Ectodermal cell (in vitro differentiated cells): ENCODE data around the gene ROPN1.

ENCODE experiments used
- H3K27ac ChIP-seq: 2 replicates; pipeline ENCODE4 v1.7.0; 2013; ENCODE audit warnings: mild to moderate bottlenecking, low read depth, low read length; ENCODE audit not compliant: insufficient read depth, poor library complexity, severe bottlenecking
- H3K27me3 ChIP-seq: 2 replicates; pipeline ENCODE4 v1.7.0; 2013; ENCODE audit warnings: mild to moderate bottlenecking, low read length; ENCODE audit not compliant: insufficient read depth, control insufficient read depth, poor library complexity, severe bottlenecking
- H3K36me3 ChIP-seq: one replicate; pipeline ENCODE4 v1.7.0; 2013; ENCODE audit warnings: low read length; ENCODE audit not compliant: control insufficient read depth, insufficient read depth
- H3K4me1 ChIP-seq: one replicate; pipeline ENCODE4 v1.7.0; 2013; ENCODE audit warnings: low read length; ENCODE audit not compliant: control insufficient read depth, insufficient read depth
- H3K4me3 ChIP-seq: 2 replicates; pipeline ENCODE4 v1.7.0; 2013; ENCODE audit warnings: low read depth, low read length, control low read depth; ENCODE audit not compliant: insufficient read depth
- H3K9me3 ChIP-seq: 2 replicates; pipeline ENCODE4 v1.7.0; 2013; ENCODE audit warnings: mild to moderate bottlenecking, low read length, moderate library complexity; ENCODE audit not compliant: control insufficient read depth
- WGBS, 2 experiments: methylation state at CpG; one replicate each; pipeline ENCODE4 v1.1.7; 2013; ENCODE audit warnings: missing lambda C conversion rate in 2 of 2; 5-methylcytosine and 5-hydroxymethylcytosine counted together

ROPN1 gene

DNA sequence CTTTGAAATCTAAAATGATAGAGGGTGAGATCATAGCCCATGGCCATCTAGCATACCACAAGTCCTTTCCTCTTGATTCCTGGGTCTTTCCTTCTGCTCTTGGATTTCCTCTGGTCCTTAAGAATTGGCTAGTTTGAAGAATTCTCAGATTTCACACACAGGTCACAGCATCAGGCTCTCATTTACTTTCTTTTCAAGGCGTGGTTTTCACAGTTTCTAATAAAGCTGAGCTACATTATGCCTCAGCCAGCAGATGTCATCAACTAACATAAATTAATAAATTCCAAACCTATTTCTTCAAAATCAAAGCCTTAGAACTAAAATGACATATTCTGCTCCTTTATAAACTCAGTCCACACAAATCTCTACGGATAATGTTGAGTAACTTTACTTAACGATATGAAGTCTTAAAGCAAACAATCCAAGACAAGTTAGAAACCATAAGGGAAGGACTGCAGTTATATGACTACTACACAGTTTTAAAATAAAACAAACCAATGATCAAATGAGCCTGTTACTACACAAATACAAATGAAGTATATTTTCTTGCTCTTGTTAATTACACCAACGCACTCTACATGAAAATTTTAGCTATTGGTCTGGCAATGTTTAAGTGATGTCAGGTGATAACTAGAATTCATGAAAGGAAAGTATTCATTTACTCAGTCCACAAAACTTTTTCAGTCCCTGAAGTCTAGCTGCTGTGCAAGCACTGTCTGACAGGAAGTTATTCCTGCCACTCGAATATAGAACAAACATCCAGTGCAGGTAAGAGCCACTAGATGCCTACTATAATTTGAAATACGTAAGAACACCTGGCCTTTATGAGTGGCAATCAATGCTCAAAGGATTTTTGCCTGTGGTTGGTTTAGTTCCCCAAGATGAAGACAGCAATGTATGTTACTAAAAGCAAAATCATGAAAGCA, 40.1 kb downstream of the ROPN1 start:
- H3K36me3 ChIP-seq = peaks cover 32% of the 10 kb centered on the region
- WGBS, 2 experiments = 93 to 98% methylated on average over 5 to 6 of the region's 6 CpGs
- no peak overlapping the region for H3K27ac ChIP-seq
- no peaks in the 10 kb centered on the region for H3K9me3 ChIP-seq
- no peaks in the 10 kb centered on the region for H3K4me1 ChIP-seq
- no peaks in the 10 kb centered on the region for H3K27me3 ChIP-seq
- H3K4me3 ChIP-seq = no peak overlapping the region

DNA sequence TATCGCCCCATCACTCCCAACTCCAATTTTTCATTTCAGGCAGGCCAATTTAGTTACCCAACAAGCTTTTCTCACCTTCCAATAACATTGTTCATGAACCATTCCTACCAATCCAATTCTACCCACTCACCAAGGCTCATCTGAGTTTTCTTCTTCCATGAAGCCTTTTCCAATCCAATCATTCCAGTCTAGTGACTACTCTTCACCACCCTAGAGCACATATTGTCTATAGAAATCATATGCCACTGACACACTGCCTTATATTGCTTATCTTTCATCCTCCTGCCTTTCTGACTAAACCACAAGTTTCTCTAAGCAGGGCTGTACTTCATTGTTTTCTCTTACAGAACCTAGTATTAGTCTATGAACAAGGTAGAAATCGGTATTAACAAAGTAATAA, 42.3 kb downstream of the ROPN1 start:
- Histone ChIP-seq H3K36me3 (peaks cover 32% of the 10 kb centered on the region), H3K27ac (no peak overlapping the region), H3K4me3 (no peak overlapping the region), H3K9me3 (no peaks in the 10 kb centered on the region), H3K4me1 (no peaks in the 10 kb centered on the region), H3K27me3 (no peaks in the 10 kb centered on the region)
- 88 to 91% methylated on average over 1 to 2 of the region's 2 CpGs for WGBS, 2 experiments

DNA sequence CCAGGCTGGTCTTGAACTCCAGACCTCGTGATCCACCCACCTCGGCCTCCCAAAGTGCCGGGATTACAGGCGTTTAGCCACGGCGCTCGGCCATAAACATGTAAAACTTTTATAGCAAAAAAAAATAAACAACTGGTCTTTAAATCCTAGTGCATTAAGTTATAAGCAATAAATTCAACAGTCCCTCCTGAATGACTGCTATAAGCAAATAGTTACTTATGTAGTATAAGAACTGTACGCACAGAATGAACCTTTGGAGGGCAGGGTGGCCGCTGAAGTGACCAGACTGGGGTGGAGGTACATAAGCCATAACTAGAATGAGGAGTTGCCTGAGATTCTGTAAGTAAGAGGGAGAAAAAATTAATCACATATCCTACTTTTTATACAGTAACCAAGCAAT, 43.5 kb downstream of the ROPN1 start:
- Histone ChIP-seq H3K9me3 (no peaks in the 10 kb centered on the region), H3K36me3 (peaks cover 38% of the 10 kb centered on the region), H3K4me1 (no peaks in the 10 kb centered on the region), H3K4me3 (no peak overlapping the region), H3K27me3 (no peaks in the 10 kb centered on the region), H3K27ac (no peak overlapping the region)
- 97% methylated on average over 9 of the region's 9 CpGs for WGBS, 2 experiments

DNA sequence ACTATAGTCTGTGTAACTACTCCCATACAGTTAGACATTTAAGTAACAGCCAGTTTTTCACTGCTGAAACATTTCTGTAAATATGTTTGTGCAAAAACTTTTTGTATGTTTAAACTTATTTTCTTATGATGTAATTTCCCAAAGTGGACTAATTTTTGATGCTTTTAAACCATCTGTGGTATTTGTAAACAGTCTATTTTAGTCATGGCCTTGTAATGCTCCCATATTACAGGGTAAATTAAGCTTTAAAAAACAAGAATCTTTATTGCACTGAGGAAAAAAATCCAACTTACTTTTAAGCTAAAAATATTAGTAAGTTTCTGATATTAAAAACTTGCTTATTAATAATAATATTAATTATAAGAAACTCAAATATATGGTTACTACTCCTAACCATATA, 44.4 kb downstream of the ROPN1 start:
- Histone ChIP-seq H3K4me1 (no peaks in the 10 kb centered on the region), H3K27ac (no peak overlapping the region), H3K36me3 (peaks cover 39% of the 10 kb centered on the region), H3K4me3 (no peak overlapping the region), H3K27me3 (no peaks in the 10 kb centered on the region), H3K9me3 (no peaks in the 10 kb centered on the region)

DNA sequence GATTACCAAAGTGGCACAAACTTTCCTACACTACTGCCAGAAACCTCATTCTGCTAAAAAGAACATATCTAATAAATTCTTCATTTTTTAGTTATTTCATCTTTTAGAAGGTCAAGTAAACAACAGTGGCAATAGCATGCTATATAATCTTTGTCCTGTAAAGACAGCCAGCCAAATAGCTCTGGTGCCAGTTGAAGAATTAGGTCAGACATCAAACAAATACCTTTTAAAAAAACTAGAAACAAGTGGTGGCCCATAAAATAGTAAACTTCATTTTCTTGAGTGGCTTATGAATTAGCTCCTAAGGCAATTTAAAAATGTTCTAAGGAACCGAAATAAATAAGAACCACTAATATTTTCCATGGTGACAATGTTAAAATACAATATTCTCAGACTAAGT, 50.4 kb downstream of the ROPN1 start:
- Histone ChIP-seq H3K36me3 (peaks cover 20% of the 10 kb centered on the region), H3K4me1 (no peaks in the 10 kb centered on the region)
- WGBS, 2 experiments = 100% methylated on average over 1 of the region's 1 CpG; no CpG with 5 or more reads in 1 of the 2 experiments

DNA sequence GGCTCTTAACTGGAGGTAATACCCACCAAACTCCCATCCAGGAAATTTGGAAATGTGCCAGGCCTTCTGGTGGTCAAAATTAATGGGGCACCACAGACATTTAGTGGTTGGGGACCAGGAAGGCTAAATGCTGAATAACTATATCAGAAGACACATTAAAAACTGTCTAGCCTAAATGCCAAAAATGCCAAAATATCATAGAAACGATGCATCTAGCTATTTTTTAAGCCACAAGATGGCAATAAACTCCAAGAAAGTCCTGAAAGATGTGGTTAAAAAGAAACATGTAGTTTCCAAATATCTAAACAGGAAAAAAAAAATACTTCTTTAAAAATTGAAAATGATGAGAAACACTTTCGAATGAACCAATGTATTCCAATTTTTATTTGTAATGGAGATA, 50.8 kb downstream of the ROPN1 start:
- Histone ChIP-seq H3K27ac (no peak overlapping the region), H3K27me3 (no peaks in the 10 kb centered on the region), H3K4me1 (no peaks in the 10 kb centered on the region), H3K4me3 (no peak overlapping the region), H3K36me3 (peaks cover 18% of the 10 kb centered on the region), H3K9me3 (no peaks in the 10 kb centered on the region)
- WGBS, 2 experiments = 94 to 100% methylated on average over 1 of the region's 2 CpGs

More for the DNA sequence above, 50.4 kb downstream of the ROPN1 start:
- Histone ChIP-seq H3K9me3 (no peaks in the 10 kb centered on the region), H3K27me3 (no peaks in the 10 kb centered on the region), H3K27ac (no peak overlapping the region), H3K4me3 (no peak overlapping the region)

DNA sequence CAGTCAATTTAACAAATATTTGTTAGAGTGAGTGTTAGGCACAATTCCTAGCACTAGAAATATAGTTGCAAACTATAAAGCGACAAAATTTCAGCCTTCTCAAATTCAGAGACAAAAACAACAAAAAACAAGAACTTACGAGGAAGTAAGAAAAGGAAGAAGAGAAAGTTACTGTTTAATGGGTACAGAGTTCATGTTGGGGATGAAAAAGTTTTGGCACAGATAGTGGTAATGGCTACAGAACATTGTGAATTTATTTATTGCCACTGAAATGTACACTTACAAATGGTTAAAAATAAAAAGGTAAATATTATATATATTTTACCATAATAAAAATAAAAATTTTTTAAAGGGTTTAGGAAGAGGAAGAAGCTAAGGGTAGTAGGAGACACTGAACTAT, 52.2 kb downstream of the ROPN1 start:
- 80 to 95% methylated on average over 1 to 2 of the region's 2 CpGs for WGBS, 2 experiments
- Histone ChIP-seq H3K9me3 (no peaks in the 10 kb centered on the region), H3K4me3 (no peak overlapping the region), H3K27me3 (no peaks in the 10 kb centered on the region), H3K27ac (no peak overlapping the region), H3K4me1 (no peaks in the 10 kb centered on the region), H3K36me3 (peaks cover 17% of the 10 kb centered on the region)

DNA sequence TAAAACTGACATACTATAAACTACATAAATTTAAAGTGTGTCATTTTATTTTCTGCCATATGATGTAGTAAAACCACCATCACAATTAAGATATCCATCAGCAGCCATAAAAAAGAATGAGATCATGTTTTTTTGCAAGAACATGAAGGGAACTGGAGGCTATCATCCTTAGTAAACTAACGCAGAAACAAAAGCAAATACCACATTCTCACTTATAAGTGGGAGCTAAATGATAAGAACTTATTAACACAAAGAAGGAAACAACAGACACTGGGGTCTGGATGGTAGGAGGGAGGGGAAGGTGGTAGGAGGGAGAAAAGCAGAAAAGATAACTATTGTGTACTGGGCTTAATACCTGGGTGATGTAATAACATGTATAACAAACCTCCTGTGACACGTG, 55.5 kb downstream of the ROPN1 start:
- H3K4me3 ChIP-seq = no peak overlapping the region
- H3K27me3 ChIP-seq = no peaks in the 10 kb centered on the region
- WGBS, 2 experiments = 73 to 82% methylated on average over 1 of the region's 2 CpGs
- H3K27ac ChIP-seq = no peak overlapping the region
- no peaks in the 10 kb centered on the region for H3K9me3 ChIP-seq
- peaks cover 4% of the 10 kb centered on the region for H3K36me3 ChIP-seq
- H3K4me1 ChIP-seq = no peaks in the 10 kb centered on the region

DNA sequence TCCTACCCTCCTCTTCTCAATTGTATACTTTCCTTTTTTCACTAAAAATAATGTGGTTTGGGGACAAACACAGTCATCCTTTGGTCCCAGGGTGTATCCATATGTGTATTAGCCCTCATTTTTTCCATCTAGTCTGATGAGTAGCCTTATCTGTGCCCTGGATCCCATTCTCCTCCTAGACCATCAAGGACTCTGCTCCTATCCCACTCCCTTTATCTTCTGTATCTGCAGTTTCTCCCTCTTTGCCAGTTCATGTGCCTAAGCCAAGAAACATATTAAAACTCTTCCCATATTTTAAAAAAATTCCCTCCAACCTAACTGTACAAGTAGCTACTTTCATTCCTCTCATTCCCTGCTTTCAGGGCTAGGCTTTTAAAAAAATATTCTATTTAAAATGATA, 56.1 kb downstream of the ROPN1 start:
- H3K4me1 ChIP-seq = no peaks in the 10 kb centered on the region
- H3K27me3 ChIP-seq = no peaks in the 10 kb centered on the region
- peaks cover 4% of the 10 kb centered on the region for H3K36me3 ChIP-seq
- no peak overlapping the region for H3K4me3 ChIP-seq
- H3K9me3 ChIP-seq = no peaks in the 10 kb centered on the region
- H3K27ac ChIP-seq = no peak overlapping the region

DNA sequence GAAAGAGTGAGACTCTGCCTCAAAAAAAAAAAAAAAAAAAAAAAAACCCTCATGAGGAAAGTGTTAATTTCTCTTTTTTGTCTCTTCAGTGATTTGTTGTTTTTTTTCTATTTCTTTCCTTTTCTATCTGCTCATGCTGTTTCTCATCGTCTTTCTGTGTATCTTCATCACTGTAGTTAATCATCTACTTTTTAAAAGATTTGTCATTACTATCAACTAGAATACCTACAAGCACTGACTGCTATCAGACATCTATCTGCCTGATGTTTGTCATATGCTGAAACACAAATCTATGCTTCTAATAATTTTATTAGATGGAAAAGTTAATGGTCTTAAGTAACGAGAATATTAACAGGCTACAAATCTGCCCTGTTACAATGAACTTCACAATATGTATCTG, 57.7 kb downstream of the ROPN1 start:
- Histone ChIP-seq H3K4me3 (no peak overlapping the region), H3K9me3 (no peaks in the 10 kb centered on the region), H3K27ac (no peak overlapping the region), H3K4me1 (no peaks in the 10 kb centered on the region), H3K36me3 (peaks cover 15% of the 10 kb centered on the region), H3K27me3 (no peaks in the 10 kb centered on the region)
- 86 to 89% methylated on average over 2 of the region's 2 CpGs for WGBS, 2 experiments
